GM18951 (cell line): Measurements from ENCODE around the gene CALML6.

Experiments
- POLR2A ChIP-seq: IDR thresholded peaks from 4 replicates; pipeline ENCODE4 v1.6.1; 2011; ENCODE audit warnings: mild to moderate bottlenecking; ENCODE audit not compliant: insufficient read length, insufficient read depth; ENCODE audit errors: extremely low read depth
- in situ Hi-C: fragments of 300-500 bp; cut with MboI; formaldehyde crosslinking; loops from one replicate; pipeline ENCODE4 v1.12.0; 2022; ENCODE audit warnings: low sequenced_read_pairs, mixed read lengths, inconsistent platforms; ENCODE audit not compliant: unreplicated experiment

The CALML6 gene

GRCh38 chr1:1914971-1915692, at the start of gene CALML6:
Gene CALML6 (plus strand): TSS chr1:1915260. CDS start chr1:1915281, 21 bp downstream.
- in situ Hi-C loops: no loop called here
- TF ChIP-seq POLR2A: no peak

GRCh38 chr1:1867164-1867563, 47.9 kb upstream of the CALML6 start:
- in situ Hi-C loops: no loop called here
- no peak for TF ChIP-seq POLR2A

GRCh38 chr1:1869469-1869868, 45.6 kb upstream of the CALML6 start:
- in situ Hi-C loops: no loop called here
- no peak for TF ChIP-seq POLR2A

- in situ Hi-C loops: no loop called here
- no peak for TF ChIP-seq POLR2A
Observed at GRCh38 chr1:1872329-1872994, 42.6 kb upstream of the CALML6 start.

GRCh38 chr1:1873186-1873585, 41.9 kb upstream of the CALML6 start:
- in situ Hi-C loops: no loop called here
- TF ChIP-seq POLR2A: no peak

- no peak for TF ChIP-seq POLR2A
- in situ Hi-C loops: no loop called here
Observed at GRCh38 chr1:1874901-1875300, 40.2 kb upstream of the CALML6 start.

- in situ Hi-C loops: no loop called here
- no peak for TF ChIP-seq POLR2A
Observed at GRCh38 chr1:1875932-1876331, 39.1 kb upstream of the CALML6 start.

- no peak for TF ChIP-seq POLR2A
- in situ Hi-C loops: no loop called here
Observed at GRCh38 chr1:1876335-1876930, 38.6 kb upstream of the CALML6 start.

GRCh38 chr1:1877865-1878436, 37.1 kb upstream of the CALML6 start:
- no peak for TF ChIP-seq POLR2A
- in situ Hi-C loops: no loop called here

GRCh38 chr1:1879942-1880341, 35.1 kb upstream of the CALML6 start:
- no peak for TF ChIP-seq POLR2A
- in situ Hi-C loops: no loop called here

- in situ Hi-C loops: no loop called here
- TF ChIP-seq POLR2A: no peak
Observed at GRCh38 chr1:1880617-1881312, 34.3 kb upstream of the CALML6 start.

GRCh38 chr1:1881727-1882126, 33.3 kb upstream of the CALML6 start:
- TF ChIP-seq POLR2A: no peak

More at GRCh38 chr1:1881727-1882126, 33.3 kb upstream of the CALML6 start:
- in situ Hi-C loops: no loop called here
